HepG2 (cell line): ENCODE measurements around the gene MTOR. TPM values are rescaled to one million over a fixed set of nuclear protein-coding genes. Genes with fewer than 3 reads are reported as not detected.

Experiments used
- AKAP8 ChIP-seq: sonication (generic); formaldehyde crosslinking; IDR thresholded peaks from 2 replicates; pipeline ENCODE4 v1.5.1; 2020; ENCODE audit warnings: mild to moderate bottlenecking, missing genetic modification reagents
- BCL3 ChIP-seq: sonication (generic); formaldehyde crosslinking; IDR thresholded peaks from 2 replicates; pipeline ENCODE4 v1.5.1; 2020; ENCODE audit warnings: mild to moderate bottlenecking, missing genetic modification reagents, moderate library complexity
- GLI4 ChIP-seq: sonication (generic); formaldehyde crosslinking; IDR thresholded peaks from 2 replicates; pipeline ENCODE4 v1.5.1; 2020; ENCODE audit warnings: missing genetic modification reagents, mild to moderate bottlenecking, moderate library complexity, borderline replicate concordance
- HDAC1 ChIP-seq: sonication (generic); formaldehyde crosslinking; IDR thresholded peaks from 2 replicates; pipeline ENCODE4 v1.5.1; 2020; ENCODE audit warnings: mild to moderate bottlenecking, missing genetic modification reagents
- IKZF4 ChIP-seq: sonication (generic); formaldehyde crosslinking; IDR thresholded peaks from 2 replicates; pipeline ENCODE4 v1.5.1; 2020; ENCODE audit warnings: borderline replicate concordance, mild to moderate bottlenecking, low read depth, missing genetic modification reagents; ENCODE audit errors: not compliant biosample characterization
- JUND ChIP-seq: sonication (generic); formaldehyde crosslinking; IDR thresholded peaks from 2 replicates; pipeline ENCODE4 v1.8.0; 2022; ENCODE audit warnings: mild to moderate bottlenecking, missing genetic modification reagents
- KAT2B ChIP-seq: fragments of 150-350 bp; IDR thresholded peaks from 2 replicates; pipeline ENCODE4 v1.6.1; 2014; ENCODE audit warnings: low read depth, low read length, borderline replicate concordance
- MIER2 ChIP-seq: IDR thresholded peaks from 2 replicates; pipeline ENCODE4 v1.6.1; 2016; ENCODE audit warnings: missing biosample characterization, missing genetic modification reagents
- TERF1 ChIP-seq: sonication (generic); formaldehyde crosslinking; IDR thresholded peaks from 2 replicates; pipeline ENCODE4 v1.8.0; 2022; ENCODE audit warnings: mild to moderate bottlenecking, missing genetic modification reagents, moderate library complexity
- TRIM24 ChIP-seq: sonication (generic); formaldehyde crosslinking; IDR thresholded peaks from 2 replicates; pipeline ENCODE4 v1.8.0; 2022; ENCODE audit warnings: mild to moderate bottlenecking, missing genetic modification reagents
- XRCC5 ChIP-seq: fragments of 200-400 bp; formaldehyde crosslinking; optimal IDR thresholded peaks from 2 replicates; pipeline ENCODE3; 2017; ENCODE audit warnings: mild to moderate bottlenecking, low read length
- ZNF230 ChIP-seq: sonication (generic); formaldehyde crosslinking; IDR thresholded peaks from 2 replicates; pipeline ENCODE4 v1.4.0; 2020; ENCODE audit warnings: mild to moderate bottlenecking, missing genetic modification reagents
- ZNF335 ChIP-seq: sonication (generic); formaldehyde crosslinking; IDR thresholded peaks from 2 replicates; pipeline ENCODE4 v1.4.0; 2020; ENCODE audit warnings: missing genetic modification reagents
- ZNF709 ChIP-seq: sonication (generic); formaldehyde crosslinking; IDR thresholded peaks from 2 replicates; pipeline ENCODE4 v1.5.0; 2020; ENCODE audit warnings: mild to moderate bottlenecking, missing genetic modification reagents
- ZNF891 ChIP-seq: sonication (generic); formaldehyde crosslinking; IDR thresholded peaks from 2 replicates; pipeline ENCODE4 v1.5.0; 2020; ENCODE audit warnings: mild to moderate bottlenecking, missing genetic modification reagents
- polyA plus RNA-seq, 8 experiments: library from polyadenylated mRNA; depleted of rRNA in 3 of 8; stranded (reverse) in 7 of 8; unstranded in 1 of 8; fragments of >200 nt; fragmentation: Illumina TruSeq in 4 of 8; extraction: Trizol in 4 of 8; gene quantifications; 2 replicates each; pipeline versions ENCODE4 v1.2.1 to v1.2.3, GENCODE V29; 2011 to 2016; ENCODE audit warnings: low read depth in 4 of 8, missing spikeins in 1 of 8, mixed read lengths in 1 of 8; ENCODE audit not compliant: insufficient read depth in 1 of 8
- total RNA-seq, 5 experiments: library from RNA; depleted of rRNA; stranded (reverse); fragments of >200 nt; fragmentation: Illumina TruSeq; extraction: Trizol; gene quantifications; 2 replicates each; pipeline ENCODE4 v1.2.3, GENCODE V29; 2016; ENCODE audit warnings: low read depth in 1 of 5
- TF ChIP-seq, protein P1 (sequence below): sonication (generic); formaldehyde crosslinking; IDR thresholded peaks from 2 replicates; pipeline ENCODE4 v1.4.0; 2020; ENCODE audit warnings: missing genetic modification reagents, mild to moderate bottlenecking, borderline replicate concordance
- TF ChIP-seq, protein P2 (sequence below): sonication (generic); formaldehyde crosslinking; IDR thresholded peaks from 2 replicates; pipeline ENCODE4 v1.5.0; 2020; ENCODE audit warnings: mild to moderate bottlenecking, missing genetic modification reagents
- TF ChIP-seq, protein P3 (sequence below): sonication (generic); formaldehyde crosslinking; IDR thresholded peaks from 2 replicates; pipeline ENCODE4 v1.4.0; 2020; ENCODE audit warnings: mild to moderate bottlenecking, missing genetic modification reagents, borderline replicate concordance

The MTOR gene
- total and polyA plus RNA-seq, 2 of the 13 experiments (the other 11 are each of a cell fraction or from before 2014, with no cell fraction given), result 24.6 to 34.6 TPM

DNA sequence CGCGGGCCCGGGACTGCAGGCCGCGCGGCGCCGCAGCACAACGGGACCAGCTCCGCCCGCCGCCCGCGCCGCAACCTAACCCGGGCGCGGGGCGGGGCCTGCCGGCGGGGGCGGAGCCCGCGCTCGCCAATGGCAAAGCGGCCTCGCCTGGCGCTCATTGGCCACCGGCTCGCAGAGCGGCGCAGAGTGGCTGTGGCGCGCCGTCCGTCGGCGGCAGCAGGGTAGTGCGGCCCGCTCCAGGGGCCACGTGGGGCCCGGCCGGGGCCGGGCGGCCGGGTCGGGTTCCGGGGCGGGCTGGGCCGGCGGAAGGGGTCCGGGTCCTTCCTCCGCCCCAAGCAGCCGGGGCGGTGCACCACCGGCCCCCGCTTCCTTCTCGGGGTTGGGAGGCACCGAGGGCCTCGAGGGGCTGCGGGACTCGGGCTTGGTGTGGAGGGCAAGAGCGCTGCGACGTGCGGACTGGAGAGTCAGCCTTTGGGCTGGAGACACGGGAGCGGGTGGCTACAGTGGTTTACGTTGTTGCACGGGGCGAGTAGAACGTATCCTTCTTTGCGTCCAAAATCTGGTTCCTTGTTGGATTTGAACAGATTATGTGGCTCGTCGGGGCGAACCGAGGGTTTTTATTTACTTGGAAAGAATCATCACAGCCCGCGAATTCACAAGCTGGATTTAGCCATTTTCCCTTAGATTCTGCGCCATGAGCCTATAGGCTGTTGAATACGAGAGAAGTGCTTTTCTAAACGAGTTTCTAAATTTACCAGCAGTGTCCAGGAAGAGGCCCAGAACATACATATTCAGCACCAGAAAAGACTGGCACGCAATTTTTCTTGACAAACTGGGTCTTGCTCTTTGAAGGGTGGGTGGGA is 202.2 kb downstream of the MTOR start, which contains the start of gene SRM (continued):
- TF ChIP-seq ZNF891, result no peak
- no peak for TF ChIP-seq JUND
- TF ChIP-seq, protein P1, sequence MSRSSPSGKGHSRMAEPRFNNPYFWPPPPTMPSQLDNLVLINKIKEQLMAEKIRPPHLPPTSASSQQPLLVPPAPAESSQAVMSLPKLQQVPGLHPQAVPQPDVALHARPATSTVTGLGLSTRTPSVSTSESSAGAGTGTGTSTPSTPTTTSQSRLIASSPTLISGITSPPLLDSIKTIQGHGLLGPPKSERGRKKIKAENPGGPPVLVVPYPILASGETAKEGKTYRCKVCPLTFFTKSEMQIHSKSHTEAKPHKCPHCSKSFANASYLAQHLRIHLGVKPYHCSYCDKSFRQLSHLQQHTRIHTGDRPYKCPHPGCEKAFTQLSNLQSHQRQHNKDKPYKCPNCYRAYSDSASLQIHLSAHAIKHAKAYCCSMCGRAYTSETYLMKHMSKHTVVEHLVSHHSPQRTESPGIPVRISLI (CRISPR knock-in tag), result no peak
- TF ChIP-seq ZNF335 (CRISPR knock-in tag), result no peak
- TF ChIP-seq IKZF4 (CRISPR knock-in tag), result no peak
- no peak for TF ChIP-seq ZNF230 (CRISPR knock-in tag)
- TF ChIP-seq ZNF709 (CRISPR knock-in tag), result no peak
- TF ChIP-seq KAT2B, result no peak
- TF ChIP-seq TRIM24 (CRISPR knock-in tag), result no peak
- TF ChIP-seq BCL3, result no peak
- TF ChIP-seq AKAP8 (CRISPR knock-in tag), result no peak
- no peak for TF ChIP-seq XRCC5
- no peak for TF ChIP-seq TERF1 (CRISPR knock-in tag)
- TF ChIP-seq, protein P2, sequence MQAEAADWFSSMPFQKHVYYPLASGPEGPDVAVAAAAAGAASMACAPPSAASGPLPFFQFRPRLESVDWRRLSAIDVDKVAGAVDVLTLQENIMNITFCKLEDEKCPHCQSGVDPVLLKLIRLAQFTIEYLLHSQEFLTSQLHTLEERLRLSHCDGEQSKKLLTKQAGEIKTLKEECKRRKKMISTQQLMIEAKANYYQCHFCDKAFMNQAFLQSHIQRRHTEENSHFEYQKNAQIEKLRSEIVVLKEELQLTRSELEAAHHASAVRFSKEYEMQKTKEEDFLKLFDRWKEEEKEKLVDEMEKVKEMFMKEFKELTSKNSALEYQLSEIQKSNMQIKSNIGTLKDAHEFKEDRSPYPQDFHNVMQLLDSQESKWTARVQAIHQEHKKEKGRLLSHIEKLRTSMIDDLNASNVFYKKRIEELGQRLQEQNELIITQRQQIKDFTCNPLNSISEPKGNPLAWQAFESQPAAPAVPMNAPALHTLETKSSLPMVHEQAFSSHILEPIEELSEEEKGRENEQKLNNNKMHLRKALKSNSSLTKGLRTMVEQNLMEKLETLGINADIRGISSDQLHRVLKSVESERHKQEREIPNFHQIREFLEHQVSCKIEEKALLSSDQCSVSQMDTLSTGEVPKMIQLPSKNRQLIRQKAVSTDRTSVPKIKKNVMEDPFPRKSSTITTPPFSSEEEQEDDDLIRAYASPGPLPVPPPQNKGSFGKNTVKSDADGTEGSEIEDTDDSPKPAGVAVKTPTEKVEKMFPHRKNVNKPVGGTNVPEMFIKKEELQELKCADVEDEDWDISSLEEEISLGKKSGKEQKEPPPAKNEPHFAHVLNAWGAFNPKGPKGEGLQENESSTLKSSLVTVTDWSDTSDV (CRISPR knock-in tag), result no peak
- TF ChIP-seq MIER2, result no peak
- no peak for TF ChIP-seq GLI4 (CRISPR knock-in tag)
- TF ChIP-seq, protein P3, sequence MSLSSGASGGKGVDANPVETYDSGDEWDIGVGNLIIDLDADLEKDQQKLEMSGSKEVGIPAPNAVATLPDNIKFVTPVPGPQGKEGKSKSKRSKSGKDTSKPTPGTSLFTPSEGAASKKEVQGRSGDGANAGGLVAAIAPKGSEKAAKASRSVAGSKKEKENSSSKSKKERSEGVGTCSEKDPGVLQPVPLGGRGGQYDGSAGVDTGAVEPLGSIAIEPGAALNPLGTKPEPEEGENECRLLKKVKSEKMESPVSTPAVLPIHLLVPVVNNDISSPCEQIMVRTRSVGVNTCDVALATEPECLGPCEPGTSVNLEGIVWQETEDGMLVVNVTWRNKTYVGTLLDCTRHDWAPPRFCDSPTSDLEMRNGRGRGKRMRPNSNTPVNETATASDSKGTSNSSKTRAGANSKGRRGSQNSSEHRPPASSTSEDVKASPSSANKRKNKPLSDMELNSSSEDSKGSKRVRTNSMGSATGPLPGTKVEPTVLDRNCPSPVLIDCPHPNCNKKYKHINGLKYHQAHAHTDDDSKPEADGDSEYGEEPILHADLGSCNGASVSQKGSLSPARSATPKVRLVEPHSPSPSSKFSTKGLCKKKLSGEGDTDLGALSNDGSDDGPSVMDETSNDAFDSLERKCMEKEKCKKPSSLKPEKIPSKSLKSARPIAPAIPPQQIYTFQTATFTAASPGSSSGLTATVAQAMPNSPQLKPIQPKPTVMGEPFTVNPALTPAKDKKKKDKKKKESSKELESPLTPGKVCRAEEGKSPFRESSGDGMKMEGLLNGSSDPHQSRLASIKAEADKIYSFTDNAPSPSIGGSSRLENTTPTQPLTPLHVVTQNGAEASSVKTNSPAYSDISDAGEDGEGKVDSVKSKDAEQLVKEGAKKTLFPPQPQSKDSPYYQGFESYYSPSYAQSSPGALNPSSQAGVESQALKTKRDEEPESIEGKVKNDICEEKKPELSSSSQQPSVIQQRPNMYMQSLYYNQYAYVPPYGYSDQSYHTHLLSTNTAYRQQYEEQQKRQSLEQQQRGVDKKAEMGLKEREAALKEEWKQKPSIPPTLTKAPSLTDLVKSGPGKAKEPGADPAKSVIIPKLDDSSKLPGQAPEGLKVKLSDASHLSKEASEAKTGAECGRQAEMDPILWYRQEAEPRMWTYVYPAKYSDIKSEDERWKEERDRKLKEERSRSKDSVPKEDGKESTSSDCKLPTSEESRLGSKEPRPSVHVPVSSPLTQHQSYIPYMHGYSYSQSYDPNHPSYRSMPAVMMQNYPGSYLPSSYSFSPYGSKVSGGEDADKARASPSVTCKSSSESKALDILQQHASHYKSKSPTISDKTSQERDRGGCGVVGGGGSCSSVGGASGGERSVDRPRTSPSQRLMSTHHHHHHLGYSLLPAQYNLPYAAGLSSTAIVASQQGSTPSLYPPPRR (CRISPR knock-in tag), result no peak
- no peak; the same call in none of the 2 replicates for TF ChIP-seq HDAC1 (CRISPR knock-in tag)
